Measurements from ENCODE around the gene CTNNBIP1.

The CTNNBIP1 gene

GRCh38 chr1:9846611-9847171, 63.4 kb downstream of the CTNNBIP1 start:
- TF ChIP-seq CTCF (IDR thresholded peaks at IDR 0.05; ENCODE audit: control insufficient read depth, insufficient read depth, low read depth, low read length, missing control alignments) = no peak
- H3K4me3 ChIP-seq (ENCODE audit: control insufficient read depth, low read depth, low read length) = no peak overlapping the region
- DNase-seq (ENCODE audit: low read depth) = no peak

GRCh38 chr1:9845914-9846313, 64.2 kb downstream of the CTNNBIP1 start:
- no peak for TF ChIP-seq CTCF (IDR thresholded peaks at IDR 0.05; ENCODE audit: control insufficient read depth, insufficient read depth, low read depth, low read length, missing control alignments)
- H3K4me3 ChIP-seq (ENCODE audit: control insufficient read depth, low read depth, low read length) = no peak overlapping the region

GRCh38 chr1:9844756-9845155, 65.3 kb downstream of the CTNNBIP1 start:
- H3K4me3 ChIP-seq (ENCODE audit: control insufficient read depth, low read depth, low read length) = no peak overlapping the region
- DNase-seq (ENCODE audit: low read depth) = no peak
- no peak for TF ChIP-seq CTCF (IDR thresholded peaks at IDR 0.05; ENCODE audit: control insufficient read depth, insufficient read depth, low read depth, low read length, missing control alignments)

More at GRCh38 chr1:9845914-9846313, 64.2 kb downstream of the CTNNBIP1 start:
- DNase-seq (ENCODE audit: low read depth) = no peak

GRCh38 chr1:9844106-9844505, 66.0 kb downstream of the CTNNBIP1 start:
- TF ChIP-seq CTCF (IDR thresholded peaks at IDR 0.05; ENCODE audit: control insufficient read depth, insufficient read depth, low read depth, low read length, missing control alignments) = no peak
- DNase-seq (ENCODE audit: low read depth) = no peak
- no peak overlapping the region for H3K4me3 ChIP-seq (ENCODE audit: control insufficient read depth, low read depth, low read length)

GRCh38 chr1:9843576-9843945, 66.5 kb downstream of the CTNNBIP1 start:
- TF ChIP-seq CTCF (IDR thresholded peaks at IDR 0.05; ENCODE audit: control insufficient read depth, insufficient read depth, low read depth, low read length, missing control alignments) = no peak
- no peak overlapping the region for H3K4me3 ChIP-seq (ENCODE audit: control insufficient read depth, low read depth, low read length)
- DNase-seq (ENCODE audit: low read depth) = no peak

GRCh38 chr1:9842781-9843575, 67.1 kb downstream of the CTNNBIP1 start:
- TF ChIP-seq CTCF (IDR thresholded peaks at IDR 0.05; ENCODE audit: control insufficient read depth, insufficient read depth, low read depth, low read length, missing control alignments) = no peak
- no peak for DNase-seq (ENCODE audit: low read depth)
- no peak overlapping the region for H3K4me3 ChIP-seq (ENCODE audit: control insufficient read depth, low read depth, low read length)

Measured in AG09309 (cell line).